Brain microvascular endothelial cell (primary cell): Measurements from ENCODE around the gene INPP5D.
"Not testable (repeated sequence)": the region's sequence is repeated elsewhere in the genome, so short reads cannot be mapped to it uniquely, and the experiment has no call there.

ENCODE experiments used
- DNase-seq: peaks from one replicate; pipeline ENCODE4 v3.0.0-alpha.2; 2020
- H3K27ac ChIP-seq: fragments of 250-450 bp; sonication (Bioruptor Pico); 2 replicates; pipeline ENCODE4 v1.5.1; 2020; ENCODE audit warnings: mild to moderate bottlenecking, moderate library complexity
- H3K27me3 ChIP-seq: fragments of 250-450 bp; sonication (Bioruptor Pico); replicated peaks from 2 replicates; pipeline ENCODE4 v1.5.1; 2020; ENCODE audit warnings: mild to moderate bottlenecking
- H3K36me3 ChIP-seq: fragments of 250-450 bp; sonication (Bioruptor Pico); replicated peaks from 2 replicates; pipeline ENCODE4 v1.5.1; 2020; ENCODE audit warnings: mild to moderate bottlenecking
- H3K4me3 ChIP-seq: 2 replicates; pipeline ENCODE4 v1.5.1; 2011; ENCODE audit warnings: low read depth, mild to moderate bottlenecking, control low read depth, low read length, moderate library complexity
- in situ Hi-C: cut with HindIII; loops from 2 replicates; pipeline ENCODE4 v1.10.0; 2017; ENCODE audit warnings: low sequenced_read_pairs, low pct_ligation_motif_present
- TF ChIP-seq, protein P1 (sequence below): IDR thresholded peaks from 2 replicates; pipeline ENCODE4 v1.5.1; 2011; ENCODE audit warnings: low read depth, mild to moderate bottlenecking, moderate library complexity, low read length, control low read depth, inconsistent platforms; ENCODE audit errors: missing control alignments

Gene INPP5D

DNA sequence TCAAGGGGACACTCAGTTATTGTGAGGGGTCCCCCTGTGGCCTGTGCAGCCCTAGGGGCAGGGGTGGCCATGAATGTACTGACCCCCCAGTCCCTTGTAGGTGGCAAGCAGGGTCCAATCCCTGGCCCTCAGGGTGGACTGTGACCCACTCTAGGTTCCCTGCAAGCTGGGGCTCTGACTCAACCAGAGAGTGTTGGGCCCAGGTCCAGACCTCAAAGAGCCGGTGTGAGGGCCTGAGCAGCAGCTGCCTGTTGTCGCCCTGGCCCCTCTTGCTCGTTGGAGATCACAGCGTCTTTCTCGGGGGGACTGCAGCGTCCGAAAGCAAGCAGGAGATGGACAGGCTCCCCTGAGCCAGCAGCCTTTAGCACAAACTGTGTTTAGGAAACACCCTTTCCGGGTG lies 124.5 kb downstream of the INPP5D start:
- no peak for DNase-seq
- no peak overlapping the region for H3K4me3 ChIP-seq
- TF ChIP-seq, protein P1, sequence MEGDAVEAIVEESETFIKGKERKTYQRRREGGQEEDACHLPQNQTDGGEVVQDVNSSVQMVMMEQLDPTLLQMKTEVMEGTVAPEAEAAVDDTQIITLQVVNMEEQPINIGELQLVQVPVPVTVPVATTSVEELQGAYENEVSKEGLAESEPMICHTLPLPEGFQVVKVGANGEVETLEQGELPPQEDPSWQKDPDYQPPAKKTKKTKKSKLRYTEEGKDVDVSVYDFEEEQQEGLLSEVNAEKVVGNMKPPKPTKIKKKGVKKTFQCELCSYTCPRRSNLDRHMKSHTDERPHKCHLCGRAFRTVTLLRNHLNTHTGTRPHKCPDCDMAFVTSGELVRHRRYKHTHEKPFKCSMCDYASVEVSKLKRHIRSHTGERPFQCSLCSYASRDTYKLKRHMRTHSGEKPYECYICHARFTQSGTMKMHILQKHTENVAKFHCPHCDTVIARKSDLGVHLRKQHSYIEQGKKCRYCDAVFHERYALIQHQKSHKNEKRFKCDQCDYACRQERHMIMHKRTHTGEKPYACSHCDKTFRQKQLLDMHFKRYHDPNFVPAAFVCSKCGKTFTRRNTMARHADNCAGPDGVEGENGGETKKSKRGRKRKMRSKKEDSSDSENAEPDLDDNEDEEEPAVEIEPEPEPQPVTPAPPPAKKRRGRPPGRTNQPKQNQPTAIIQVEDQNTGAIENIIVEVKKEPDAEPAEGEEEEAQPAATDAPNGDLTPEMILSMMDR: no peak
- H3K27ac ChIP-seq: no peak overlapping the region
- in situ Hi-C loops: no loop called here
- H3K27me3 ChIP-seq: no peaks in the 10 kb centered on the region
- H3K36me3 ChIP-seq: no peaks in the 10 kb centered on the region

DNA sequence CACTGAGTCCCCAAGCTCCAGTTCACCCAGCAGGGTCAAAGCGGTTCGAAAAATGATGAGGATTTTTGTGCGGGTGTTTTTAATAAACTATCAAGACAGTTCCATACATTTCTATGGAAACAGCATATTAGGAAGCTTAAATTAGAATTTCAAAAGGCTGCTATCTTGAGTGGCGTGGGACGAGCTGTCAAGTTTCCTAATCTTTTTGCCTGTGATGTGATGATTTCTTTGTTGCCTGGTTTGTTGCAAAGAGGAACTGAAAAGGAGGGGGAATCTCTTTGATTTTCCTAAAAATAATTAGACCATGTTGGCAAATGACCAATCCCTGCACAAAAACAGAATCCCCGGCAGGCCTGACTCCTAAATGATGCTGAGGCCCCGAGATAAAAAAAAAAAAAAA lies 125.2 kb downstream of the INPP5D start:
- in situ Hi-C loops: no loop called here
- TF ChIP-seq, protein P1: no peak
- Histone ChIP-seq H3K4me3 (no peak overlapping the region), H3K27me3 (no peaks in the 10 kb centered on the region), H3K27ac (no peak overlapping the region), H3K36me3 (no peaks in the 10 kb centered on the region)
- DNase-seq: no peak

DNA sequence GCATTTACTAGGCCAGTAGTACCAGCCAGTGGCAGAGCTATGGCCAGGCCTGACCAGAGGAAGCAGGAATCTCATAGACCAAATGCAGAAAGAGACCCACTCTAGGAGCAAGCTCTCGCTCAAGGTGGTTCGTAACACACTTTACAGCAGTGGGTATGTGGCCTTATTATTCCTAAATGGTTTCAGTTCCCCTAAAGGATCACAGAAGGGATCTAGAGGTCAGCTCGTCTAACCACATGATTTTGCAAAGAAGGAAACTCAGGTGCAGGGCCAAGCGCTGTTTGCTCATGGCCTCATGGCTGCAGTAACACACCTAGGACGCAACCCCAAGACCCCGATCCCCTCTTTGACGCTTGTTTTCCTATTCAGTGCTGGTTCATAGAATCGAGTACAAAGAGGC lies 125.8 kb downstream of the INPP5D start:
- in situ Hi-C loops: no loop called here
- H3K27ac ChIP-seq: no peak overlapping the region
- no peaks in the 10 kb centered on the region for H3K36me3 ChIP-seq
- TF ChIP-seq, protein P1: no peak
- H3K27me3 ChIP-seq: no peaks in the 10 kb centered on the region
- H3K4me3 ChIP-seq: no peak overlapping the region
- no peak for DNase-seq

DNA sequence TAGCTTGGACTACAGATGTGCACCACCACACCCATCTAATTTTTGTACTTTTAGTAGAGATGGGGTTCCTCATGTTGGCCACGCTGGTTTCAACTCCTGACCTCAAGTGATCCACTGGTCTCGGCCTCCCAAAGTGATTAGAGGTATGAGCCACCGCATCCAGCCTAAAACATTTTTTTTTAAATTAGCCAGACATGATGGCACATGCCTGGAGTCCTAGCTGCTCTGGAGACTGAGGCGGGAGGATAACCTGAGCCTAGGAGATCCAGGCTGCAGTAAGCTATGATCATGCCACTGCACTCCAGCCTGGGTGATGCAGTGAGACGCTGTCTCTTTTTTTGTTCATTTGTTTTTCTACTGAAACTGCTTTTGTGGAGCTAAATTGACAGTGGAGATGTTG lies 126.7 kb downstream of the INPP5D start:
- TF ChIP-seq, protein P1: no peak
- no peak for DNase-seq
- no peak overlapping the region for H3K27ac ChIP-seq
- H3K4me3 ChIP-seq: no peak overlapping the region
- H3K36me3 ChIP-seq: no peaks in the 10 kb centered on the region
- no peaks in the 10 kb centered on the region for H3K27me3 ChIP-seq
- in situ Hi-C loops: no loop called here

DNA sequence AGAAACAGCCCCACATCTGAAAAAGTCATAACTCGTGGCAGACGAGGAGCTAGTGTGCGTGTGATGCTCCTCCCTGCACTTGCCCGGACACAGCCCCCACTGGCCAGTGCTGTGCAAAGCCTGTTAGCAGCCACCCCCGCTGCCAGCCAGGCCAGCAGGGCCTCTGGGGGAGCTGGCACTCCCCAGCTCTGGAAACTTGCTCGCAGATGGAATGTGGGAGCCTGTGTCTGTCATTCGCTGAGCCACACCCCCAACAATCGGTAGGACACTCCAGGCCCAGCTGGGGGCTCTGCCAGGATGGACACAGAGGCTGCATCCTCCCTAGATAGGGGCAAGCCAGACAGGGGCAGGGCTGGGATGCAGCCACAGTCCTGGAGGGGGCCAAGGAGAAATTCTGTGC lies 128.9 kb downstream of the INPP5D start:
- TF ChIP-seq, protein P1: no peak
- no peak overlapping the region for H3K4me3 ChIP-seq
- no peaks in the 10 kb centered on the region for H3K27me3 ChIP-seq
- no peaks in the 10 kb centered on the region for H3K36me3 ChIP-seq
- DNase-seq: no peak
- H3K27ac ChIP-seq: no peak overlapping the region
- in situ Hi-C loops: no loop called here

DNA sequence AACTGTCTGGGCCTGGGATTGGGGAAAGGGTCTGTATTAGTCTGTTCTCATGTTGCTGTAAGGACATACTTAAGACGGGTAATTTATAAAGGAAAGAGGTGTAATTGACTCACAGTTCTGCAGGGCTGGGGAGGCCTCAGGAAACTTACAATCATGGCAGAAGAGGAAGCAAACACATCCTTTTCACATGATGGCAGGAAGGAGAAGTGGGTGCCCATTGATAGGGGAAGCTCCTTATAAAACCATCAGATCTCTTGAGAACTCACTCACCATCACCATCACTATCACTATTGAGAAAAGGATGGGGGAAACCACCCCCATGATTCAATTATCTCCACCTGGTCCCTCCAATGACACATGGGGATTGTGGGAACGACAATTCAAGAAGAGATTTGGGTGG lies 130.9 kb downstream of the INPP5D start:
- H3K27me3 ChIP-seq, in situ Hi-C loops, H3K36me3 ChIP-seq: not testable (repeated sequence)

More for the DNA sequence above, 130.9 kb downstream of the INPP5D start:
- DNase-seq, H3K4me3 ChIP-seq, H3K27ac ChIP-seq: not testable (repeated sequence)
